ENCODE data around the gene VPS13C.
"Not testable (repeated sequence)": the region's sequence is repeated elsewhere in the genome, so short reads cannot be mapped to it uniquely, and the experiment has no call there.

VPS13C gene

DNA sequence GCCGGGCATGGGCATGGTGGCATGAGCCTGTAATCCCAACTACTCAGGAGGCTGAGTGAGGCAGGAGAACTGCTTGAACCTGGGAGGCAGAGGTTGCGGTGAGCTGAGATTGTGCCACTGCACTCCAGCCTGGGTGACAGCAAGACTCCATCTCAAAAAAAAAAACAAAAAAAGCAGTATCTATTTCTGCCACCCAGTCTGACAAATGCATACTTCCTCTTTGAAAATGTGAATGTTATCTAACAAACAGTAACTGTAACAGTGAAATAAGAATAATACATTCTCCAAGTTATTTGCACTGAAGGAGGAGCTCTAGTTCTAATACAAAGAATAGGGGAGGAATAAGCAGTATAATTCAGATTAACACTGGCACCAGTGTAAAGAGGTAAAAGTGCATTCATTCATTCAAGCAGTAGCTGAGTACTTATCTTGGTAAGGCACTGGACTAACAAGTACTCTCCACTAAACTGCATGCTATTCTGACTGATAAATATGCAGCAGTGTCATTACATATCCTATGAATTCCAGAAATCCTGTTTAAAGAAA lies 12.9 kb downstream of the VPS13C start:
- no peak for DNase-seq

DNA sequence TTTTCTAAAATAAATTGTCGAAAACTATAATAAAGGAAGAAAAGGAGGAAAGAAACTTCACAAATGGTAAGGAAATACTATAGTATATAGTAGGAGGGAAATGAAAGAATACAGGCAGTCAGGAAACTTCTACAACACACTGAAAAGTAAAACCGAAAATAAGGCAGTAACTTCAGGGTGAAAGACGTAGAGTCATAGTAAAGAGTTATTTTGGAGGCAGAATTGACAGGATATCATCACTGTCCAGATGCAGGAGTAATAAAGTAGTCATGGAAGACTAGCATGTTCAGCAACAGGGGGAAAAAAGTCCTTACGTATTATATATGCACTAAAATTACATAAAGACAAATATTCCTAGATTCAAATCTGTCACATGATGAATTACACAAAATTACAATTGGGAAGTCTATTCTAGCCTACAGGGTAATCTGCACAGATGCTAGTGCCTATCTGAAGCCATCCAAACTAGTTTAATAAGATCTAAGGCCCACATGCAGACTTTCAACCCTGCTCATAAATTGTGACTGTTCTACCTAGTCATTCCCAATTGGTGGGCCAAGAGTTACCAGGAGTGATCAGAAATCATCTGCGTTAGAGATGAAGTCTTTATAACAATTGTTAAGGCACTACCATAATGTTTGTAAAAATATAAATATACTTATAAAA lies 14.0 kb downstream of the VPS13C start:
- no peak for DNase-seq

GRCh38 chr15:62035256-62035924 lies 24.9 kb downstream of the VPS13C start:
- peak; percentile 82 for DNase-seq

DNA sequence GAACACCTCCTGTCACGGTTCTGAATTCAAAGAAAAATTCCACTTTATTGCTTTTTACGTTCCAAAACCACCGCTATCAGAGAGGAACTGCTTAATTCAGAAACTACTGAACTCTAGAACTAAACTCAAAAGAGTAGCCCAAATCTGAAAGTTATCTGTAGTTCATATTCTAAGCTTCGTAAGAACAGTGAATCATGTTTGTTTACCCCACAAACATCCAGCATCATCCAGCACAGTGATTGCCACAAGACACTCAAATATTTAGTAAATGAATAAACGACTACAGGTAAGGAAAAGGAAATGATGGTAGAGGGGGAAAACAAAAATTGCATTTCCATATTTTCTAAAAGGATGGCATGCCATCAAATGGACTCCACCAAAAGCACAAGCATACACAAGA lies 32.3 kb downstream of the VPS13C start:
- DNase-seq = no peak

DNA sequence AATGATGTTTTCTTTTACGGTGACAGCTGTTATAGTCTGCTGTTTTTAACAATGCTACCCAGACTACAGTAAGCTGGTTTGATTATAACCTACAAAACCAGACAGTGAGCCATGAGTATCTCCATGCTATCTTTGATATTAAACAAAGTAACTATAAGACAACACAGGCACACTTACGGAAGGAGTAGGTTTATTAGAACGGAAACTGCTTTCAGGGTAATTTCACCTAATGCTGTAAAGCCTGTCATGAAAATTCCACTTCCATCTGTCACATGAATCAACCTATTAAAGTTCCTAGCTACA lies 33.0 kb downstream of the VPS13C start:
- no peak for DNase-seq

GRCh38 chr15:62026487-62027262 lies 33.6 kb downstream of the VPS13C start:
- DNase-seq = no peak

DNA sequence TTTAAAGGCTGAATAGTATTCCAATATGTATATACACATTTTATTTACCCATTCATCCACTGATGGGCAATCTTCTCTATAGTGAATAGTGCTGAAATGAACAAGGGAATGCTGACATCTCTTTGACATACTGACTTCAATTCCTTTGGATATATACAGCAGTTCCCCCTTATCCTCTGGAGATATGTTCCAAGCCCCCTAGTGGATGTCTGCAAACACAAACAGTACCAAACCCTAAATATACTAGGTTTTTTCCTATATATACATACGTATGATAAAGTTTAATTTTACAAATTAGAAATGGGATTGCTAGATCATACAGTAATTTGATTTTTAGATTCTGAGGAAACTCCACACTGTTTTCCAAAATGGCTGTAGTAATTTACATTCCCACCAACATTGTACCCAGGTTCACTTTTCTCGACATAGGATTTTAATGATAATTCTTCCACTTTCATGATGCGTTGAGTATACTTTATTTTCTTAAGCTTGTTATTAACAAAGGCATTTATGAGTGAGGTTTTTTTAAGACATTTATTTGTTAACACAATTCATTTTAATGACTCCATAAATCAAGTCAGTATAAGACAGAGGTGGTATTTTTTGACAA lies 38.2 kb downstream of the VPS13C start:
- DNase-seq = peak; percentile 1

- DNase-seq = peak; percentile 26
Measured at GRCh38 chr15:62020576-62021160, 39.6 kb downstream of the VPS13C start.

DNA sequence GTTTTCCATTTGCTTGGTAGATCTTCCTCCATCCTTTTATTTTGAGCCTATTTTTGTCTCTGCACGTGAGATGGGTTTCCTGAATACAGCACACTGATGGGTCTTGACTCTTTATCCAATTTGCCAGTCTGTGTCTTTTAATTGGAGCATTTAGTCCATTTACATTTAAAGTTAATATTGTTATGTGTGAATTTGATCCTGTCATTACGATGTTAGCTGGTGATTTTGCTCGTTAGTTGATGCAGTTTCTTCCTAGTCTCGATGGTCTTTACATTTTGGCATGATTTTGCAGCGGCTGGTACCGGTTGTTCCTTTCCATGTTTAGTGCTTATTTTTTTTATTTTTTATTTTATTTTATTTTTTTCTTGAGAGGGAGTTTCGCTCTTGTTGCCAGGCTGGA lies 54.9 kb downstream of the VPS13C start:
- DNase-seq = not testable (repeated sequence)

DNA sequence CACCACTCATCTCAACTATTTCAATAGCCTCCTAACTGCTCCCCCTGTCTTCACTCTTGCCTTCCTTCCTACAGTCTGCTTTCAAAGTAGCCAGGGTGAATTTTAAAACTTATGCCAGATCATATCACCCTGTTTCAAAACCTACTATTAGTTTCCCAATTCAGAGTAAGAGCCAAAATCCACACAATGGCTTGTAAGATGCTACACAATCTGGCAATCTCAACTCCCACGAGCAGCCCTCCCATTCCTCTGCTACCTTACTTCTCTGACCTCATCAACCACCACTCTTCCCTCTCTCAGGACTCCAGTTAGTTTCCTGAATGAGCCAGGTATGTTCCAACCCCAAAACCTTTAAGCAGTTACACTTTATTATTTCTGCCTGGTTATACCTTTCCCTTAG lies 62.5 kb downstream of the VPS13C start:
- no peak for DNase-seq

- no peak for DNase-seq
Measured at GRCh38 chr15:61996056-61996635, 64.1 kb downstream of the VPS13C start.

GRCh38 chr15:61994216-61994615 lies 66.0 kb downstream of the VPS13C start:
- peak; percentile 89 for DNase-seq

DNA sequence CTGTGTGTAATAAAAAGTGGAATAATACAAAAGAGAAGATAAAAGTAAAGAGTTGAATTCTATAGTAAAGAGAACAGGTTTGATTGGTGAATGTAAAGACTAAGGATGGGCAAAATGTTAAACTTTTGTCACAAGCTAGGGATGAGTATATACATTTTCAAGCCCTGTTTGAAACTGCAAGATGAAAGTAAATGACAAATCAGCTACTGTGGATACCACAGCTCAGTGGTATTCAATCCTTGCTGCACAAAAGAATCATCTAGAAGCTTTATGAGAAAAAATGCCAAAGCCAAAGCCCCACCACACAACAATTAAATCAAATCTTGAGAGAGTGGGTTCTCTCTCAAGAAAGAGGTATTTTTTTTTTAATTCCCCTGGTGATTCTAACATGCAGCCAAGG lies 67.7 kb downstream of the VPS13C start:
- no peak for DNase-seq

- peak; percentile 8 for DNase-seq
Measured at GRCh38 chr15:61989667-61990066, 70.6 kb downstream of the VPS13C start.

GRCh38 chr15:61987824-61988223 lies 72.4 kb downstream of the VPS13C start:
- DNase-seq = no peak

DNA sequence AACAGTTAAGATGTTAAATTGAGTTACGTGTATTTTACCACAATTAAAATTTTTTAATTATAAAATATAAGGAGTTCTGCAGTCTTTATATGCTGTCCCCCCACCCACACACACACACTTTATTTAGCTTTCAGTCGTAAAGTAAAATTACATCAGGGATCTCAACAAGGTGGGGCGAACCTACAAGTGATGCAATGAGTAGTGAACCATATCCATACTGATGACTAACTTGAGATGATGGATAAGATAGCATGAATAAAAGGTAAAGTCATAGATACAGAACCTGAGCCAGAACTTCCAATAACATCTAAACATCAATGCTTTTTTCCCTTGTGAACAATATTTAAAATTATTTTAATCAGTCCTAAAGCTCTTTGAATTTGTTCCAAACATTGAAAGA lies 77.2 kb downstream of the VPS13C start:
- DNase-seq = no peak

GRCh38 chr15:61978225-61978624 lies 82.0 kb downstream of the VPS13C start:
- no peak for DNase-seq

GRCh38 chr15:61974759-61975158 lies 85.5 kb downstream of the VPS13C start:
- no peak for DNase-seq

DNA sequence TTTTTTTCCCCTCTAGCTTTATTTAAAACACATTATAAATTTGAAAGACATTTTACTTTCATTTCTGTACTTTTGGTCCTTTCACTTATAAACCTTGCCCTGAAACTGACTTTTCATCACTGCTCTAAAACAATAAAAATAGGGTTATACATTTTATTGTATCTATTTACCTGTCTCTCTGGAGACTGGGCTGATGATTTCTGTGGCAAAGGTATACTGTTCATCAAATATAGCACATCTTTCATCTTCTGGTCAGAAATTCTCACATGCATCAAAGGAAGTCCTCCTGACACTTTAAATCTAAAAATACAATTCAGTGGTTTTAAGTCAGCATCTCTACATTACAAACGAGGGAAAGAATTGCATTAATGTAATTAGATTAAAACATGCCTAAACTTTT lies 86.1 kb downstream of the VPS13C start:
- no peak for DNase-seq

DNA sequence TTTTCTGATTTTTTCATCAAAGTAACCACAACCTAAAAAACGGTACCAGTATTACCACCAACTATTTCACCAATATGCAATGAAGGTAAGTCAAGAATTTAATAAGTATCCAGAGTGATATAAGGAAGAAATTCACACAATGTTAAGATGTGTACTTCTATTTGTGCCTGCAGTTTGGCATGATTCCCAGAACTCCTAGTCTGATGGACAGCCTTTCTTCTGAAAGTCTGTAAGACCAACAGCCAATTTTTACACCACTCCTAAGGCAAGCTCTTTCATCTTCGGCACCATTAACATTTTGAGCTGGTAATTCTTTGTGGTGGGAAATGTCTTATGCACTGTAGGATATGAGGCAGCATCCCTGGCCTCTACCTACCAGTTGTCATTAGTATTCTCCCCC lies 108.3 kb downstream of the VPS13C start:
- no peak for DNase-seq

DNA sequence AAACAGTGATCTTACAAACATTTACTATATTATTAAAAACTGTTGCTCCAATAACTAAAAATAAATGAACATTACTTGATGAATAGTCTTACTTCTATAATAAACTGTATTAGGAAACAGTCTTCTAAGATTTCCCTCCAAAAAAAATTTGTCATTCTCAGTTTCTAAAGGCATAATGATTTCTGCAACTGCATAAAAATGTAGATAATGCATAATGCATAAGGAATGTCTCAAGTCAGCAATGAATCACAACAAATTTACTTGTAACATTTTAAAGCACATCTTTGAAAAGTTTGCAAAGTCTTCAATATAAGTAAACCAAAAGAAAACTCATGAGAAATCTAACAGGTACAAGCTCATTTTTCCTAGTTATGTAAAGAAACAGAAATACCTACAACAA lies 113.5 kb downstream of the VPS13C start:
- peak; percentile 54 for DNase-seq

- DNase-seq = no peak
Measured at GRCh38 chr15:61943992-61944391, 116.3 kb downstream of the VPS13C start.

GRCh38 chr15:61938249-61938648 lies 122.0 kb downstream of the VPS13C start:
- no peak for DNase-seq

Data from fibroblast of skin of right biceps (primary cell).